Measurements from ENCODE around the gene ILK.

DNA sequence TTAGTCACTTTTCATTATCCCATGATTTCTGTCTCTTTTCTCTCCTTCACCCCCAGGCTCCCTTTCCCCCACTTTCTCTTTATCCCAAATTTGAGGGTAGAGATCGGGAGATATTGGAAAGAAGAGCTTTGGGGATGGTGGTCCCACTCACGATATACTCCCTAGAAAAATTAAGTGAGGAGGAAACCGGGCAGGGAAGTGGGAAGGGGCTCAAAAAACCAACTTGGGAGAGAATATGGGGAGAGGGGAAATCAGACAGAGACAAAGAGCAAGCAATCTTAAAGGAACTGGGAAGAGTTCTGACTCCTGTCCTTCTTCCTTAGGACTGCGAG lies 53.0 kb downstream of the ILK start:
- TF ChIP-seq, protein P1, sequence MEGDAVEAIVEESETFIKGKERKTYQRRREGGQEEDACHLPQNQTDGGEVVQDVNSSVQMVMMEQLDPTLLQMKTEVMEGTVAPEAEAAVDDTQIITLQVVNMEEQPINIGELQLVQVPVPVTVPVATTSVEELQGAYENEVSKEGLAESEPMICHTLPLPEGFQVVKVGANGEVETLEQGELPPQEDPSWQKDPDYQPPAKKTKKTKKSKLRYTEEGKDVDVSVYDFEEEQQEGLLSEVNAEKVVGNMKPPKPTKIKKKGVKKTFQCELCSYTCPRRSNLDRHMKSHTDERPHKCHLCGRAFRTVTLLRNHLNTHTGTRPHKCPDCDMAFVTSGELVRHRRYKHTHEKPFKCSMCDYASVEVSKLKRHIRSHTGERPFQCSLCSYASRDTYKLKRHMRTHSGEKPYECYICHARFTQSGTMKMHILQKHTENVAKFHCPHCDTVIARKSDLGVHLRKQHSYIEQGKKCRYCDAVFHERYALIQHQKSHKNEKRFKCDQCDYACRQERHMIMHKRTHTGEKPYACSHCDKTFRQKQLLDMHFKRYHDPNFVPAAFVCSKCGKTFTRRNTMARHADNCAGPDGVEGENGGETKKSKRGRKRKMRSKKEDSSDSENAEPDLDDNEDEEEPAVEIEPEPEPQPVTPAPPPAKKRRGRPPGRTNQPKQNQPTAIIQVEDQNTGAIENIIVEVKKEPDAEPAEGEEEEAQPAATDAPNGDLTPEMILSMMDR (IDR thresholded peaks at IDR 0.05), result no peak
- TF ChIP-seq POLR2A (IDR thresholded peaks at IDR 0.05), result no peak

Data from thyroid gland (tissue), 4 donors.